Measurements from ENCODE around the gene IER5L.

The IER5L gene

GRCh38 chr9:129224618-129225489 is 46.8 kb upstream of the IER5L start:
- ATAC-seq, result peak; percentile 24
- TF ChIP-seq POU6F1 (CRISPR knock-in tag; IDR thresholded peaks at IDR 0.05; ENCODE audit: borderline replicate concordance, low read depth), result no peak
- TF ChIP-seq ZFP3 (CRISPR knock-in tag; IDR thresholded peaks at IDR 0.05), result no peak
- TF ChIP-seq ARNTL (CRISPR knock-in tag; IDR thresholded peaks at IDR 0.05; ENCODE audit: borderline replicate concordance, low read depth), result no peak
- TF ChIP-seq ZC3H10 (CRISPR knock-in tag; IDR thresholded peaks at IDR 0.05), result no peak
- no peak for TF ChIP-seq ZFP30 (CRISPR knock-in tag; IDR thresholded peaks at IDR 0.05)
- no peak for TF ChIP-seq CSRNP3 (CRISPR knock-in tag; IDR thresholded peaks at IDR 0.05)
- no peak for TF ChIP-seq TCF4 (CRISPR knock-in tag; IDR thresholded peaks at IDR 0.05; ENCODE audit: borderline replicate concordance)
- TF ChIP-seq BACH2 (CRISPR knock-in tag; IDR thresholded peaks at IDR 0.05; ENCODE audit: borderline replicate concordance), result no peak
- TF ChIP-seq, protein P1, sequence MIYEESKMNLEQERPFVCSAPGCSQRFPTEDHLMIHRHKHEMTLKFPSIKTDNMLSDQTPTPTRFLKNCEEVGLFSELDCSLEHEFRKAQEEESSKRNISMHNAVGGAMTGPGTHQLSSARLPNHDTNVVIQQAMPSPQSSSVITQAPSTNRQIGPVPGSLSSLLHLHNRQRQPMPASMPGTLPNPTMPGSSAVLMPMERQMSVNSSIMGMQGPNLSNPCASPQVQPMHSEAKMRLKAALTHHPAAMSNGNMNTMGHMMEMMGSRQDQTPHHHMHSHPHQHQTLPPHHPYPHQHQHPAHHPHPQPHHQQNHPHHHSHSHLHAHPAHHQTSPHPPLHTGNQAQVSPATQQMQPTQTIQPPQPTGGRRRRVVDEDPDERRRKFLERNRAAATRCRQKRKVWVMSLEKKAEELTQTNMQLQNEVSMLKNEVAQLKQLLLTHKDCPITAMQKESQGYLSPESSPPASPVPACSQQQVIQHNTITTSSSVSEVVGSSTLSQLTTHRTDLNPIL (CRISPR knock-in tag; IDR thresholded peaks at IDR 0.05; ENCODE audit: low read depth), result no peak
- TF ChIP-seq ZNF565 (CRISPR knock-in tag; conservative IDR thresholded peaks at IDR 0.05; ENCODE audit: low read depth), result no peak
- no peak for TF ChIP-seq SNAI2 (CRISPR knock-in tag; IDR thresholded peaks at IDR 0.05)
- TF ChIP-seq ESRRG (CRISPR knock-in tag; IDR thresholded peaks at IDR 0.05), result no peak
- TF ChIP-seq CSDC2 (CRISPR knock-in tag; IDR thresholded peaks at IDR 0.05), result no peak
- no peak for TF ChIP-seq PATZ1 (CRISPR knock-in tag; IDR thresholded peaks at IDR 0.05; ENCODE audit: borderline replicate concordance)
- TF ChIP-seq PPARA (CRISPR knock-in tag; IDR thresholded peaks at IDR 0.05; ENCODE audit: borderline replicate concordance), result no peak
- TF ChIP-seq ZNF8 (CRISPR knock-in tag; IDR thresholded peaks at IDR 0.05), result no peak
- no peak for TF ChIP-seq TOX (CRISPR knock-in tag; IDR thresholded peaks at IDR 0.05; ENCODE audit: borderline replicate concordance)
- TF ChIP-seq ZNF70 (CRISPR knock-in tag; IDR thresholded peaks at IDR 0.05), result no peak

GRCh38 chr9:129223551-129224208 is 45.6 kb upstream of the IER5L start:
- no peak for ATAC-seq
- no peak for TF ChIP-seq ESRRG (CRISPR knock-in tag; IDR thresholded peaks at IDR 0.05)
- TF ChIP-seq PATZ1 (CRISPR knock-in tag; IDR thresholded peaks at IDR 0.05; ENCODE audit: borderline replicate concordance), result no peak
- TF ChIP-seq, protein P1 (CRISPR knock-in tag; IDR thresholded peaks at IDR 0.05; ENCODE audit: low read depth), result no peak
- no peak for TF ChIP-seq TCF4 (CRISPR knock-in tag; IDR thresholded peaks at IDR 0.05; ENCODE audit: borderline replicate concordance)
- TF ChIP-seq SNAI2 (CRISPR knock-in tag; IDR thresholded peaks at IDR 0.05), result no peak
- no peak for TF ChIP-seq TSHZ2 (CRISPR knock-in tag; IDR thresholded peaks at IDR 0.05)
- TF ChIP-seq POU6F1 (CRISPR knock-in tag; IDR thresholded peaks at IDR 0.05; ENCODE audit: borderline replicate concordance, low read depth), result no peak
- no peak for TF ChIP-seq OSR1 (CRISPR knock-in tag; IDR thresholded peaks at IDR 0.05)
- no peak for TF ChIP-seq ISL1 (CRISPR knock-in tag; IDR thresholded peaks at IDR 0.05)
- TF ChIP-seq PPARA (CRISPR knock-in tag; IDR thresholded peaks at IDR 0.05; ENCODE audit: borderline replicate concordance), result no peak
- TF ChIP-seq GLIS3 (CRISPR knock-in tag; IDR thresholded peaks at IDR 0.05), result no peak
